Measurements from ENCODE around the gene TP73. TPM values are rescaled to one million over a fixed set of nuclear protein-coding genes. Genes with fewer than 3 reads are reported as not detected.

TP73 gene
- total RNA-seq, 1 donor from 2014 or later: 3.6 TPM

- ATAC-seq (no peak), DNase-seq (no peak)
- Histone ChIP-seq H3K4me3 (no peak overlapping the region), H3K9me3 (no peaks in the 10 kb centered on the region), H3K4me1 (peaks cover 29% of the 10 kb centered on the region), H3K36me3 (peaks cover 43% of the 10 kb centered on the region), H3K27ac (no peak overlapping the region), H3K27me3 (ENCODE audit: low read depth) (no peaks in the 10 kb centered on the region)
- intact Hi-C loops (cut with DNase I): no loop called here
- TF ChIP-seq CTCF (IDR thresholded peaks at IDR 0.05): no peak
These were observed 125.6 kb downstream of the TP73 start for GRCh38 chr1:3777647-3778589.

GRCh38 chr1:3778590-3779264 is 126.4 kb downstream of the TP73 start:
- H3K4me3 ChIP-seq: no peak overlapping the region
- DNase-seq (peak; percentile 42), ATAC-seq (no peak)
- intact Hi-C loops (cut with DNase I): no loop called here
- no peak for TF ChIP-seq CTCF (IDR thresholded peaks at IDR 0.05)
- H3K27me3 ChIP-seq (ENCODE audit: low read depth): no peaks in the 10 kb centered on the region
- peaks cover 51% of the 10 kb centered on the region for H3K36me3 ChIP-seq
- no peaks in the 10 kb centered on the region for H3K9me3 ChIP-seq
- peaks cover 20% of the 10 kb centered on the region for H3K4me1 ChIP-seq
- no peak overlapping the region for H3K27ac ChIP-seq

- TF ChIP-seq CTCF (IDR thresholded peaks at IDR 0.05): no peak
- H3K27me3 ChIP-seq (ENCODE audit: low read depth): no peaks in the 10 kb centered on the region
- intact Hi-C loops (cut with DNase I): no loop called here
- H3K9me3 ChIP-seq: no peaks in the 10 kb centered on the region
- no peak overlapping the region for H3K27ac ChIP-seq
- H3K36me3 ChIP-seq: peaks cover 58% of the 10 kb centered on the region
- H3K4me1 ChIP-seq: peaks cover 20% of the 10 kb centered on the region
- DNase-seq: peak; percentile 28
- H3K4me3 ChIP-seq: no peak overlapping the region
- no peak for ATAC-seq
These were observed 127.1 kb downstream of the TP73 start for GRCh38 chr1:3779265-3779911.

DNA sequence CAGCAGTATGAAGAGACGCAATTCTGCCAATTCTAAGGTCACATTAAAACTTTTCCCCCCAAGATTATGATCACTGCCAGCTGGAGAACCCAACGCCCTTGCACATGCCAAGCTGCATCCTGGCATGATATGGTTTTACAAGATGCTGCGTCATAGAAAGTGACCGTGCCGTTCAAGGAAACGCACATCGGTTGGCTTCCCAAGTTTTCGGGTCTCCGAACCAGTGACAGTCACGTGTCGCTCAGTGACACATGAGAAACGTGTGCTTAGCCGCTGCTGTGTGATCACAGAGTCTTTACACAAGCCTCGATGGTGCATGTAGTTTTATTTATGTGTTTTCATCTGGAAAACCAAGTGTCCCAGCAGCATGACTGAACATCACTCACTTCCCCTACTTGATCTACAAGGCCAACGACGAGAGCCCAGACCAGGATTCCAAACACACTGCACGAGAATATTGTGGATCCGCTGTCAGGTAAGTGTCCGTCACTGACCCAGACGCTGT is 127.6 kb downstream of the TP73 start:
- ATAC-seq: no peak
- Histone ChIP-seq H3K36me3 (peaks cover 64% of the 10 kb centered on the region), H3K4me3 (no peak overlapping the region)

More for the DNA sequence above, 127.6 kb downstream of the TP73 start:
- DNase-seq: peak; percentile 23
- no peaks in the 10 kb centered on the region for H3K27me3 ChIP-seq (ENCODE audit: low read depth)
- no peaks in the 10 kb centered on the region for H3K9me3 ChIP-seq
- peaks cover 19% of the 10 kb centered on the region for H3K4me1 ChIP-seq
- intact Hi-C loops (cut with DNase I): no loop called here
- H3K27ac ChIP-seq: no peak overlapping the region
- no peak for TF ChIP-seq CTCF (IDR thresholded peaks at IDR 0.05)

All from lower lobe of right lung (tissue), 2 donors.